ENCODE data around the gene CD22.

GRCh38 chr19:35327642-35328041 is 1.3 kb upstream of the CD22 start:
- TF ChIP-seq CTCF (IDR thresholded peaks at IDR 0.05; ENCODE audit: low read length): peak; percentile 21
- TF ChIP-seq EZH2 (optimal IDR thresholded peaks at IDR 0.05; ENCODE audit: low read depth, low read length): no peak
